GM23338 (cell line): ENCODE data around the gene LIN54.

Experiments used
- CTCF ChIP-seq, 2 experiments: fragments of 200-600 bp in 1 of 2; sonication (generic) in 1 of 2; conservative IDR thresholded peaks; 2 replicates each; pipeline versions ENCODE4 v1.5.1 to v1.6.1; 2016 to 2017; ENCODE audit warnings: antibody characterized with exemption in 2 of 2, low read depth in 2 of 2, mild to moderate bottlenecking in 2 of 2, moderate library complexity in 1 of 2
- EZH2 ChIP-seq: fragments of 200-600 bp; sonication (generic); IDR thresholded peaks from one replicate; pipeline ENCODE4 v1.8.0; 2017; ENCODE audit warnings: antibody characterized with exemption, mild to moderate bottlenecking, low read depth; ENCODE audit not compliant: unreplicated experiment
- STAT1 ChIP-seq: IDR thresholded peaks from one replicate; pipeline ENCODE4 v1.6.1; 2016; ENCODE audit warnings: antibody characterized with exemption; ENCODE audit not compliant: unreplicated experiment
- TF ChIP-seq, protein P1 (sequence below): IDR thresholded peaks from one replicate; pipeline ENCODE4 v1.6.1; 2018; ENCODE audit warnings: antibody characterized with exemption; ENCODE audit not compliant: unreplicated experiment

GRCh38 chr4:82899374-82900065 lies 111.1 kb downstream of the LIN54 start:
- TF ChIP-seq CTCF (conservative IDR thresholded peaks at IDR 0.05; ENCODE audit: low read depth in 2 of 2) (no peak), STAT1 (no peak), EZH2 (no peak)
- TF ChIP-seq, protein P1, sequence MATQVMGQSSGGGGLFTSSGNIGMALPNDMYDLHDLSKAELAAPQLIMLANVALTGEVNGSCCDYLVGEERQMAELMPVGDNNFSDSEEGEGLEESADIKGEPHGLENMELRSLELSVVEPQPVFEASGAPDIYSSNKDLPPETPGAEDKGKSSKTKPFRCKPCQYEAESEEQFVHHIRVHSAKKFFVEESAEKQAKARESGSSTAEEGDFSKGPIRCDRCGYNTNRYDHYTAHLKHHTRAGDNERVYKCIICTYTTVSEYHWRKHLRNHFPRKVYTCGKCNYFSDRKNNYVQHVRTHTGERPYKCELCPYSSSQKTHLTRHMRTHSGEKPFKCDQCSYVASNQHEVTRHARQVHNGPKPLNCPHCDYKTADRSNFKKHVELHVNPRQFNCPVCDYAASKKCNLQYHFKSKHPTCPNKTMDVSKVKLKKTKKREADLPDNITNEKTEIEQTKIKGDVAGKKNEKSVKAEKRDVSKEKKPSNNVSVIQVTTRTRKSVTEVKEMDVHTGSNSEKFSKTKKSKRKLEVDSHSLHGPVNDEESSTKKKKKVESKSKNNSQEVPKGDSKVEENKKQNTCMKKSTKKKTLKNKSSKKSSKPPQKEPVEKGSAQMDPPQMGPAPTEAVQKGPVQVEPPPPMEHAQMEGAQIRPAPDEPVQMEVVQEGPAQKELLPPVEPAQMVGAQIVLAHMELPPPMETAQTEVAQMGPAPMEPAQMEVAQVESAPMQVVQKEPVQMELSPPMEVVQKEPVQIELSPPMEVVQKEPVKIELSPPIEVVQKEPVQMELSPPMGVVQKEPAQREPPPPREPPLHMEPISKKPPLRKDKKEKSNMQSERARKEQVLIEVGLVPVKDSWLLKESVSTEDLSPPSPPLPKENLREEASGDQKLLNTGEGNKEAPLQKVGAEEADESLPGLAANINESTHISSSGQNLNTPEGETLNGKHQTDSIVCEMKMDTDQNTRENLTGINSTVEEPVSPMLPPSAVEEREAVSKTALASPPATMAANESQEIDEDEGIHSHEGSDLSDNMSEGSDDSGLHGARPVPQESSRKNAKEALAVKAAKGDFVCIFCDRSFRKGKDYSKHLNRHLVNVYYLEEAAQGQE, result no peak
